Parathyroid adenoma (tissue), 2 donors: ENCODE measurements around the gene CFAP61.

Experiments
- H2AFZ ChIP-seq: fragments of 300-600 bp; sonication (generic); one replicate; pipeline ENCODE4 v1.7.0; 2017; ENCODE audit warnings: antibody characterized with exemption, mild to moderate bottlenecking
- H3K27ac ChIP-seq: fragments of 300-600 bp; sonication (generic); one replicate; pipeline ENCODE4 v1.7.0; 2017
- H3K27me3 ChIP-seq: fragments of 300-600 bp; sonication (generic); one replicate; pipeline ENCODE4 v1.7.0; 2017; ENCODE audit warnings: low read length; ENCODE audit not compliant: control insufficient read depth, insufficient read depth
- H3K36me3 ChIP-seq: fragments of 300-600 bp; sonication (generic); one replicate; pipeline ENCODE4 v1.7.0; 2017; ENCODE audit warnings: low read length; ENCODE audit not compliant: control insufficient read depth, insufficient read depth
- H3K4me1 ChIP-seq: fragments of 300-600 bp; sonication (generic); one replicate; pipeline ENCODE4 v1.7.0; 2017; ENCODE audit warnings: control low read depth
- H3K4me2 ChIP-seq: fragments of 300-600 bp; sonication (generic); one replicate; pipeline ENCODE4 v1.7.0; 2017; ENCODE audit warnings: low read length
- H3K4me3 ChIP-seq: fragments of 300-600 bp; sonication (generic); one replicate; pipeline ENCODE4 v1.7.0; 2017; ENCODE audit warnings: low read depth, low read length
- H3K79me2 ChIP-seq: fragments of 300-600 bp; sonication (generic); one replicate; pipeline ENCODE4 v1.7.0; 2017; ENCODE audit warnings: control low read depth
- H3K9ac ChIP-seq: fragments of 300-600 bp; sonication (generic); one replicate; pipeline ENCODE4 v1.7.0; 2017; ENCODE audit warnings: mild to moderate bottlenecking
- H3K9me3 ChIP-seq: fragments of 300-600 bp; sonication (generic); one replicate; pipeline ENCODE4 v1.7.0; 2017; ENCODE audit warnings: low read length; ENCODE audit not compliant: control insufficient read depth
- CTCF ChIP-seq: fragments of 300-600 bp; sonication (generic); IDR thresholded peaks from one replicate; pipeline ENCODE4 v1.7.0; 2017; ENCODE audit warnings: antibody characterized with exemption, mild to moderate bottlenecking
- donor health status: primary hyperparathyroidism.

The CFAP61 gene

DNA sequence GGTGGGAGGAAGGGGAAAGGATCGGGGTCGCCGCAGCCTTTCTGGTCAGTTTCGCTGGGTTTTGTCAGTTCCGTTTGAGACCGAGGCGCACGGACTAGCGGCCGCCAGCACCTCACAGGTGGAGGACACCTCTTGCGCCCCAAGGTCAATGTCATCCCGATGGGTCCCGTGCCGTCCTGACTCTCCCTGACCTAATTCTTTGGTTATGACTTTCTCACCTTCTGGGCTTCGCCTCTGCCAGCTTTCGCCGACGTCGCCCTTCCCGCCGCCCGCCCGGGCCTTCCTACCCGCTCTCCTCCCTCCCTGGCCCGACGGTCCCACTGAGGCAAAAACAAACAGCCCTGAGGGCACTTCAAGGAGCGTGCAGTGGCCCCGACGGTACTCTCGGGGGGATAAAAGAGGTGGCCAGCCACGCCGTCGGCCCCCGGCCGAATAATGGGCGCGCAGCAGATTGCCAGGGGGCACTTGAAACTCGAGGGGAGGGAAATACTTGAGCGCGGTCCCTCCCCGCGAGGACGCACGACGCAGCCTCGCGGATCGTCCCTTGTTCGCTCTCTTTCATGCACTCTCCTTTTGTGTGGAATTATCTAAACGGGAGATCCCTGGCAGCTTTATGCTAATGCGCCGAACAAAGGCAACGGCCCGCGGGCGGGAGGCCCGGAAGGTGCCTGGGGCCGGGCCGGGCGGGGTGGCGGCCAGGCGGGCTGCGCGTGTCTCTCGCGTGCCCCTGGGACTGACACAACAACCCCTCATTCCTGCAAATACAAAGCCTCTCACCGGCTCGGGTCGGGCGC lies 311.7 kb downstream of the CFAP61 start:
- Histone ChIP-seq H3K4me1 (no peaks in the 10 kb centered on the region), H3K79me2 (no peaks in the 10 kb centered on the region), H3K9ac (no peak overlapping the region), H3K4me2 (no peak overlapping the region), H2AFZ (no peak overlapping the region), H3K9me3 (no peaks in the 10 kb centered on the region), H3K27me3 (peaks cover 2% of the 10 kb centered on the region), H3K4me3 (no peak overlapping the region), H3K27ac (no peak overlapping the region), H3K36me3 (no peaks in the 10 kb centered on the region)
- TF ChIP-seq CTCF: no peak

- Histone ChIP-seq H3K27me3 (no peaks in the 10 kb centered on the region), H3K4me1 (no peaks in the 10 kb centered on the region), H3K9me3 (no peaks in the 10 kb centered on the region), H2AFZ (no peak overlapping the region), H3K36me3 (no peaks in the 10 kb centered on the region), H3K4me3 (no peak overlapping the region), H3K9ac (no peak overlapping the region), H3K4me2 (no peak overlapping the region), H3K79me2 (no peaks in the 10 kb centered on the region), H3K27ac (no peak overlapping the region)
- TF ChIP-seq CTCF: no peak
Measured at GRCh38 chr20:20364593-20365479, 312.5 kb downstream of the CFAP61 start.

DNA sequence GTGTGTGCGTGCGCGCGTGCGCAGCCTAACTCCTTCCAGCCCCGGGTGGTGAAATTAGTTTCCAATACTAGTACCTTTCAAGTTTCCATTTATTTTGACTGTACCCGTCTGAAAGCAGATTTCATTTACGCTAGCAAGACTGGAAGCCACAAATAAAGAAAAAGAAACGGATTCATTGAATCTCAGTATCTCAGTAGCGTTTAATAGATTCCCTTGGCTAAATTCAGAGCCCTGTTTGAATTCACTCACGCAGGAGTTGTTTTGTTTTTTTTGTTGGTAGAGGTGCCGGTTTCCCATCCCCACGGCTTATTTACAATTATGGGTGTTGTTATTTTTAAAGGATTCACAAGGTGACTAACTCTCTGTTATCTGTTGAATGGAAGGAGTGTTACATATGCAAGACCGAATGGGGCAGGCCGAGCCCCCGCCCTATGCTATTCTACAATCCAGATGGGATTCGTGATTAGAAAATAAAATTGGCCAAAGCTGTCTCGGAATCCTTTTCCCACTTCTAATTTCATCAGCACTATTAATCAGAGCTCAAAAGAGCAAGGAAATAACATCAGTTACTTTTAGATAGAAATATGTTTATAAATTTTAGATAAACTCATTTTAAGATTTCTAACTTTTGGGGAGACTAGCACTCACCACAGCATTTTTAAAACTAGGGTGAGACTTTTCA lies 313.3 kb downstream of the CFAP61 start:
- Histone ChIP-seq H3K4me2 (no peak overlapping the region), H3K9ac (no peak overlapping the region), H3K4me3 (no peak overlapping the region), H2AFZ (no peak overlapping the region), H3K4me1 (no peaks in the 10 kb centered on the region), H3K9me3 (no peaks in the 10 kb centered on the region), H3K27ac (no peak overlapping the region), H3K79me2 (no peaks in the 10 kb centered on the region), H3K27me3 (no peaks in the 10 kb centered on the region), H3K36me3 (no peaks in the 10 kb centered on the region)
- no peak for TF ChIP-seq CTCF

DNA sequence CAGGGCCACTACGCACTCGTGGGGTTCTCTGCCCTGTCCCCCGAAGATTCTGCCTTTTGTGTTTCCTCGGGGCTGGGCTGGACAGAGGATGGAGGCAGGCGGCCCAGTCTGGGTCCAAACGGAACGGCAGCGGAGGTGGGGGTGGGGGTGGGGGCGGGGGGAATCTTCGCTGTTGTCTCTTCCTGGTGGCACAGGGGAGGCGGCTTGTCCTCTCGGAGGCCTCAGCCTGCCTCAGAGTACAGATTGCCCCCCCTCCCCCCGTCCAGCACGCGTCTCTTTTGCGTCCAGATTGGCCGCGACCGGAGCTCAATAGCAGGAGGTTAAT lies 314.2 kb downstream of the CFAP61 start:
- Histone ChIP-seq H3K9me3 (no peaks in the 10 kb centered on the region), H3K79me2 (no peaks in the 10 kb centered on the region), H3K4me1 (no peaks in the 10 kb centered on the region), H3K4me2 (no peak overlapping the region), H2AFZ (no peak overlapping the region), H3K9ac (no peak overlapping the region), H3K36me3 (no peaks in the 10 kb centered on the region), H3K4me3 (no peak overlapping the region), H3K27ac (no peak overlapping the region), H3K27me3 (no peaks in the 10 kb centered on the region)
- TF ChIP-seq CTCF: no peak
